GM10266 (cell line): ENCODE measurements around the gene IL36A.

Experiments used
- DNase-seq: peaks from one replicate; pipeline ENCODE4 v3.0.0; 2012; ENCODE audit errors: extremely low spot score
- CTCF ChIP-seq: IDR thresholded peaks from 2 replicates; pipeline ENCODE4 v1.5.1; 2012; ENCODE audit warnings: mild to moderate bottlenecking, low read depth; ENCODE audit not compliant: control insufficient read depth, insufficient read depth; ENCODE audit errors: missing control alignments

Gene IL36A

GRCh38 chr2:112967023-112967422 lies 38.2 kb upstream of the IL36A start:
- TF ChIP-seq CTCF, result no peak
- DNase-seq, result no peak

DNA sequence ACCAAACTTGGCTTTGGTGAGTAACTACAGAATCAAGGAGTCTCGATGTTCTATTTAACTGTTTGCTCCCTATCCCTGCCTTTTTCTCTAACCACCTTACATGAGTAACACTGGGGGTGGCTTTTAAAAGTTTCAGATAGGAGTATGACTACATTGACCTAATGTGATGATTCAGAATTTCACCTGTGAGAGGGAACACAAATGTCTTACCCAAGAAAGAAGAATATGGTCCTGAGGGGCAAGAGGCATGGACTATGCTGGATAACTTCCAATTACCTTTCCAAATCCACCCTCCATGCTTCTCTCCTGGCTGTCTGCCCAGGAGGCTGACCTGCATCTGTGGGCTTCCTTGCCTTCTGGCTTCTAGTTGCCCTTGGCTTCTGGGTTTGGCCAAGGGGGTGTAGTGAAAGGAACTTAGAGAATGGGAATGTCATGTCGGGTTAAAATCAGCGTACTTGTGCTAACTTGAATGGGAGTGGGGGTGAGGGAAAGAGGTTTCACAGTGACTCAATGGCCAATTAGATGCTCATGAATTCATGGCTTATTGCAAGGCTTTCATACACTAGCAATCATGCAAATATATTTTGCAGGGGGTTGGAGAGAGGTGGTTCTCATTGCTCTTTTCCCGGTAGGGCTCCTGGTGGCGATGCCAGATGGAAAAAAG lies 32.7 kb upstream of the IL36A start:
- DNase-seq, result no peak
- no peak for TF ChIP-seq CTCF

DNA sequence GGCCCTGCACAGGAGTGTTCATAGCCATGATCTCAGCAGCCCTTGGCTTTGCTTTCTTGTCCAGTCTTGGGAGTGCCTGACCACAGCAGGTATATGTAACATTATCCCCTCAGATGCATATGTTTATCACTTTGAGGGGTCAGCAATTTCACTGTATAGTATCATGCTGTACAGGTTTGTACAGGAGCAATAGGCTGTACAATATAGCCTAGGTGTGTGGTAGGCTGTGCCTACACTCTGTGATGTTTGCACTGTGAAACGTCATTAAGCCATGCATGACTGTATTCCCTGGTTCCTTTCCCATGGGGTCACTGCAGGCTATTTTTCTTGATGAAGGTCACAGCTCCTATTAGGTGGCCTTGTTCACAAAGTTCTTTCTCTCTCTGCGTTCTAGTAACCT lies 32.1 kb upstream of the IL36A start:
- no peak for DNase-seq
- TF ChIP-seq CTCF, result no peak

- no peak for DNase-seq
- no peak for TF ChIP-seq CTCF
These were observed 27.7 kb upstream of the IL36A start, which contains the start of gene IL36G for GRCh38 chr2:112977559-112978056. TSS of gene IL36G (plus strand) at chr2:112978006. CDS start at chr2:112978639, 633 bp downstream.

DNA sequence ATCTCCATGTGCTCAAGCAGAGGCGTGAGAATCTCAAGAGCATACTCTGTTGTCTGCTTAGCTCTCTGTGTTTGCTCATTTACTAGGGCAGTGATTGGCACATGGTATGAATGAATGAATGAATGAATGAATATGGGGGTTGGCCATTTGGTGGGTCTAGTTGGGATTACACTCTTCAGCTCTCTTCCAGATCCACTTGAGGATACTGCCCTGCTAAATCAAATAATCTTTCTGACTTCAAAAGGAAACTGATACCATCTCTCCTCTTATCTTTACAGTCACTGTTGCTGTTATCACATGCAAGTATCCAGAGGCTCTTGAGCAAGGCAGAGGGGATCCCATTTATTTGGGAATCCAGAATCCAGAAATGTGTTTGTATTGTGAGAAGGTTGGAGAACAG lies 25.5 kb upstream of the IL36A start:
- TF ChIP-seq CTCF, result no peak
- no peak for DNase-seq

DNA sequence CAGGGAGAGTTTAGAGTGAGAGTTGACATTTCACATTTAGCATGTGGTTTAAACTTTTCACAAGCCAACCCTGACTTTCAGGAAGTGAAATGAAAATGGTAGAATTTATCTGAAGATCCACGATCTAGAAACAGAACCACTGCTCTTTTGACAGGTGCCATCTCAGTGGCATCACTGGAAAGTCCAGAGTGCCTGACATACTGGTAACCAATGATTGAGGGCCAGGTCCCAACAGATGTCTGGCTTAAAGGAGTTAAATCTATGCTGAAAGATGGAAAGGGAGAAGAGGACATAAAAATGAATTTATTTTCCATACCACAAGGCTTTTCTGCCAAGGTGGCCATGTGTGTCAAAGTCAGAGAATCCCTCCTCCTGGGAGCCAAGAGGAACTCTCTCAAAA lies 24.7 kb upstream of the IL36A start:
- no peak for DNase-seq
- TF ChIP-seq CTCF, result no peak

DNA sequence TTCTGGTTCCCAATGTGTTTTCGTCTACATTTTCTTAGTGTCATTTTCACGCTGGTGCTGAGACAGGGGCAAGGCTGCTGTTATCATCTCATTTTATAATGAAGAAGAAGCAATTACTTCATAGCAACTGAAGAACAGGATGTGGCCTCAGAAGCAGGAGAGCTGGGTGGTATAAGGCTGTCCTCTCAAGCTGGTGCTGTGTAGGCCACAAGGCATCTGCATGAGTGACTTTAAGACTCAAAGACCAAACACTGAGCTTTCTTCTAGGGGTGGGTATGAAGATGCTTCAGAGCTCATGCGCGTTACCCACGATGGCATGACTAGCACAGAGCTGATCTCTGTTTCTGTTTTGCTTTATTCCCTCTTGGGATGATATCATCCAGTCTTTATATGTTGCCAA lies 20.2 kb upstream of the IL36A start:
- no peak for TF ChIP-seq CTCF
- no peak for DNase-seq
